Measurements from ENCODE around the gene WDR5.

The WDR5 gene

DNA sequence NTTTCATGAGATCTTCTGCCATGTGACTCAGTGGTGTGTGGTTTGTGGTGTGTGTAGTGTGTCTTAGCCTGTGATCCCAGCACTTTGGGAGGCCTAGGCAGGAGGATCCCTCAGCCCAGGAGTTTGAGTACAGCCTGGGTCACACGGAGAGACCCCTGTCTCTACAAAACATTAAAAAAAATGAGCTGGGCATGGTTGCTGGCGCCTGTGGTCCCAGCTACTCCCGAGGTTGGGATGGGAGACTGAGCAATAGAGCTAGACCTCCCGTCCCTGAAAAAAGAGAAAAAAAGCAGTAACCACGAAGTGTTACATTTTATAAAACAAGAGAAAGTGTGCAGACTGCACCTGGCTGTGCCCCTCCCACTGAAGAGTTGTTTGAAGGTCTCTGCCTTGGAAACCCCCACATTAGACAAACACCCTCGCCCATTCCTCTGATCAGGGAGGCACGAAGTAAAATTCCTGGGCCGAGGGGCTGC lies 49.7 kb downstream of the WDR5 start:
- in situ Hi-C loops (cut with MboI; ENCODE audit: low sequenced_read_pairs): no loop called here

GRCh38 chr9:134186471-134187109 lies 50.7 kb downstream of the WDR5 start:
- in situ Hi-C loops (cut with MboI; ENCODE audit: low sequenced_read_pairs): no loop called here

GRCh38 chr9:134187110-134187531 lies 51.2 kb downstream of the WDR5 start:
- in situ Hi-C loops (cut with MboI; ENCODE audit: low sequenced_read_pairs): no loop called here

DNA sequence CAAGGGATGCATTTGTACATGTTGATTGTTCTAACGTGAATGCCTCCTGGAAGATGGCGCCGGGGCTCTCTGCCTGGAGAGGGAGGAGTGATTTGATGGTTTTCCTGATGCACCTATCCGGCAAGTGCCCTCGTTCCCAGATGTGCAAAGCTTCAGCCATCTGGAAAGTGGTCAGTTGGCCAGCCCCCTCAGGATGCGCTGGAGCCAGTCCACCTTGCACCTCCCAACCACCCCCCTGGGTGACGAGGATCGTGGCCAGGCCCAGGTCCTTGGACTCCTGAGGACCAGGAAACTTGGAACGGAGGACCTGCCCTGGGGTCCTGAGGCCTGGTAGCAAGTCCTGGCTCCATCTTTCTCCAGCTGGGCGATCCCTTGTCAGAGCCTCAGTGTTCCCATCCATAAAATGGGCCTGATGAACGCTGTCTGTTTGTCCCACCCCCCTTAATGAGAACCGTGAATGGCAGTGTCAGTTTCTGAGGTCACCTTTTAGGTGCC lies 52.1 kb downstream of the WDR5 start:
- in situ Hi-C loops (cut with MboI; ENCODE audit: low sequenced_read_pairs): no loop called here

- in situ Hi-C loops (cut with MboI; ENCODE audit: low sequenced_read_pairs): no loop called here
Measured at GRCh38 chr9:134188386-134189144, 52.7 kb downstream of the WDR5 start.

DNA sequence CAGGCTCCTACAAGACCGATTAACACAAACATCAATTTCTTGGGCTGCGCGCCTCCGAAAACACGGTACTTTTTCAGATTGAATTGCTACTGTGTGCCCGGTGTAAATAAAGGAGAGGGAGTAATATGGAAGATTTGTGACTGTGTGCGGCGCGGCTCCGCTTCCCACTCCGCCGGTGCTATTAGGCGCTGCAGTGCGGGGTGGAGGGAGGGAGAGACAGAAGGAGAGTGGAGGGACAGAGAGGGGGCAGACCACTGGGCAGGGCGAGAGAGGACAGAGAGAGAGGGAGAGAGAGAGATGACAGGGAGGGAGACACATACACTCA lies 53.2 kb downstream of the WDR5 start:
- in situ Hi-C loops (cut with MboI; ENCODE audit: low sequenced_read_pairs): no loop called here

DNA sequence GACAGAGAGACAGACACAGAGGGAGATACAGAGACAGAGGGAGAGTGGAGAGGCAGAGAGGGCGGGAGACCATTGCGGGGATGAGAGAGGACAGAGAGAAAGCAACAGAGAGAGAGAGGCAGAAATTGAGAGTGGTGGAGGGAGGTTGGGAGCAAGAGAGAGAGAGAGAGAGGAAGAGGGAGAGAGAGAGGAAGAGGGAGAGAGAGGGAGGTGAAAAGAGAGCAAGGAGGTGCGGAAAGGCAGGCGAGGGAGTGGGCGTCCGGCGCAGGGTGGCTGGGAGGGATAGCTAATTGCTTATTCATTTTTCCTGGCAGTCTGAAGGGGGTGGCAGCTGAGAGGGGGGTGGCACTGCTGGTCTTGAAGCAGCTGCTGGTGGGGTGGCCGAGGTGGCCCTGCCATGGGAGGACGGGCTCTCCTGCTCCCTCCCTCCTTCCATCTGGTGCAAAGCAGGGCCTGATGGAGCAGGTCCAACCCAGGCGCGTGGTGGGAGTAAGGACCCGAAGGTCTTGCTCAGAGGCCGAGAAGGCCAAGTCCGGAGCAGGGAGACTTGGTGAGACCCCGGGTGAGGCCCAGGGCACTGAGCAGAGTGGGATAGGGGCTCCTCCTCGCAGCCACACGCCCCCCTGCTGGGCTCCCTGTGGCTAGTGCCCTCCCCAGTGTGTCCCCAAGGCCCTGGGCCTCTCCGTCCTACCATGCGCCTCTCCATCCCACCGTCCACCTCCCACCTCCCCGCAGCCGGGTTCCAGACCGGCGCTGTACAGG lies 53.8 kb downstream of the WDR5 start:
- in situ Hi-C loops (cut with MboI; ENCODE audit: low sequenced_read_pairs): no loop called here

GRCh38 chr9:134190232-134191121 lies 54.6 kb downstream of the WDR5 start:
- in situ Hi-C loops (cut with MboI; ENCODE audit: low sequenced_read_pairs): no loop called here

DNA sequence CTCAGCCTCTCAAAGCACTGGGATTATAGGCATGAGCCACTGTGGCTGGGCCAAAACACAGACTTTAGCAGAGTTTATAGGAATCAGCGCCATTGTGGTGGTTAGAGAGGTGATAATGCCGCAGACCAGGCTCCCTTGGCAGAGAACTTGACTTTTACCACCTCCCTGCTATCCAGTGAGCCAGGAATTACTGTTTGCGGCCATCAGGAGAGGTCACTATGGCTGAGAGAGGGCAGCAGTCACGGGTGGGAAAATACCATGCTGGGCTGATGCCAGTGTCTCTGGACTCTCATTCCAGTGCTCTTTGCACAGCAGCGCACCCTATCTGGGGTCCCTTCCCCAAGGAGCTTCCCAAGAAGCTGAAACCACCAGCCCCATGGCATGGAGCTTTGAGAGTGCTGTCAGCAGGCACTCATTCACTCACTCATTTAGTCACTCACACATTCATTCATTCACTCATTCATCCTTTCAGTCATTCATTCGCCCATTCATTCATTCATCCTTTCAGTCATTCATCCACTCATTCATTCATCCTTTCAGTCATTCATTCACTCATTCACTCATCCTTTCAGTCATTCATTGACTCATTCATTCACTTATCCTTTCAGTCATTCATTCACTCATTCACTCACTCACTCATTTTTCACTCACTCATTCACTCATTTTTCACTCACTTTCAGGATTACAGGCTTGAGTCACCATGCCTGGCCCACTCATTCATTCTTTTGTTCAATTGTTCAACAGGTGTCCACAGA lies 55.8 kb downstream of the WDR5 start:
- in situ Hi-C loops (cut with MboI; ENCODE audit: low sequenced_read_pairs): no loop called here

GRCh38 chr9:134192311-134192950 lies 56.5 kb downstream of the WDR5 start:
- in situ Hi-C loops (cut with MboI; ENCODE audit: low sequenced_read_pairs): no loop called here

DNA sequence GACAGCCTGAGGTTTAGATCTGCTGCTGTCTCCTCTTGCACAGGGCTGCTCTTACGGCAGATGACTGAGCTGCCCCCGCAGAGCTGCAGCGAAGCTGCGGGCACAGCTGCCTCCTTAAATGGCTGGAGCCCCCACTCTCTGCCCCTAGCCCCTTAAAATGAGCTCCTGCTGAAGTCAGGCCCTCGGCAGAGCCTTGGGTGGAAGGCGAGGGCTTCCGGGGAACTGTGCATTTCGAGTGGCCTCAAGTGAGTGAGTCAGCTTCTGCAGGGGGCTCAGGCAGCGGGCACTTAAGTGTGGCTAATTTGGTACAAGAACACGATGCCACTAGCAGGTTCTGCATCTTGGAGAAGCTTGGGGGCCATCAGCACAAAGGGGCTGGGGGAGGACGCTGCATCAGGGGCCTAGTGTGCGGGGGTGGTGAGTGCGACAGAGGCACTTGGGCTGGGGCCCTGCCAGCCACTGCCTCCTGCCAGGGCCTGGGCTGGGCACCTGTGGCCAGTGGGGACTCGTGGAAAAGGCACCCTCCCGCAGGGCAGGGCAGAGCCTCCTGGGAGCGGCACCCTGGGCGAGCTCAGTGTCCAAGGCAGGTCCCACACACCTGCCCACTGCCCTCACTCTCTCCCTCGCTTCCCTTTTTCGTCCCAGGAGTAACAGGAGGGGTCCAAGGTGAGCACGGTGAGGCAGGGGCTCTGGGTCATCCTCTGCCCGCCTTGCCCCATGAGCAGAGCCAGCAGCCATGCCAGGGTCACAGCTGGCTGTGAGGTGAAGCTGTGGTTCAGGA lies 57.3 kb downstream of the WDR5 start:
- in situ Hi-C loops (cut with MboI; ENCODE audit: low sequenced_read_pairs): no loop called here

DNA sequence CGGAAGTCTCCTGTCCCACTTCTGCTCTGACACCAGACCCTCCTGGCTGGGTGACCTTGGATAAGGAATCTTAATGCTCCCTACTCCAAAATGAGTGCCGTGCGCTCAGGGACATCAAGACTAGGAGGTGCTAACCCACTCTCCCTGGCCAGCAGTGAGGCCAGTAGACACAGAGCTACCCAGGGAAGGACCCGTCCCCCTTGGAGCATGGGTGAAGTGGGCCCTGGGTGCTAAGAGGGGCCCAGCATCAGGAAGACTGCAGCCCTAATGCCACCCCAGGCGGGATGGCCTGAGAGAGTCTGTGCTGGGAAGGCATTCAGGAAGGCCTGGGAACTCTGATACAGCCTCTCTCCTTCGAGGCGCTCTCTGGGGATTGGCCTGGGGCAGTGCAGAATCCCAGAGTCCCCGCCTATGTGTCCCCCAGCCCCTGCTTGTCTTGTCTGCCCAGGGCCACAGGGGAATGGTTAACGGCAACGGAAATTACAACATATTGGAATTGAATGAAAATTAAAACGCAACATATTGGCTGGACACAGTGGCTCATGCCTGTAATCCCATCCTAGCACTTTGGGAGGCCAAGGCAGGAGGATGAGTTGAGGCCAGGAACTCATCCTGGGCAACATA lies 58.1 kb downstream of the WDR5 start:
- in situ Hi-C loops (cut with MboI; ENCODE audit: low sequenced_read_pairs): no loop called here

DNA sequence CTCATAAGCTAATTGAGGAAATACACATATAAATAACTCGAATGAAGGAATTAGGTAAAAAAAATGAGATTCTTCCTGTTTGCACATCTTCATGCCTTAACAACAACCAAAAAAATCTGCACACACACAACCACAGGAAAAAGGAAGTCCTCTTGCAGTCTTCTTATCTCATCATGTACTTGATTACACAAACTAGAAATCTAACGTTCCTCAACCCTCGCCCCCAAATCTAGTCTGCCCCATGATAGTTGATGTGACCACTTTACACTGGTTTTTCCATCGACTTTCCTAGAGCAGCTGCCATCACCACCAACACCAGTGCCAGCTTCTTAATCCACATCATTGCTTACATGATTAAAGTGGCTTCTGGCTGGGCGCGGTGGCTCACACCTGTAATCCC lies 59.7 kb downstream of the WDR5 start:
- in situ Hi-C loops (cut with MboI; ENCODE audit: low sequenced_read_pairs): no loop called here

DNA sequence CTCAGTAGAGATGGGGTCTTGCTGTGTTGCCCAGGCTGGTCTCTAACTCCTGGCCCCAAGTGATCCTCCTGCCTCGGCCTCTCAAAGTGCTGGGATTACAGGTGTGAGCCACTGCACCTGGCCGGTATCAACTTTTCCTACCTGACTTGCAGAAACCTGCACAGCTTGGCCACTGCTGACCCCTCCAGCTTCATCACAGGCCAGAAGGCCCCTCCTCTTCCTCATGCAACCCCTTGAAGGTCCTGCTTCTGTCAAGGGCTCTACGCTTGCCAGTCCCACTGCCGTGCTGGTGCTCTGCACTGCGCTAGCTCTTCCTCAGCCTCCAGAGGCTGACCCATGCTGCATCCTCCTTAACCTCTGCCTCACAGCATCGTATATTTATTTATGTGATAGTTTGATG lies 61.0 kb downstream of the WDR5 start:
- in situ Hi-C loops (cut with MboI; ENCODE audit: low sequenced_read_pairs): no loop called here

GRCh38 chr9:134198791-134199190 lies 62.9 kb downstream of the WDR5 start:
- in situ Hi-C loops (cut with MboI; ENCODE audit: low sequenced_read_pairs): no loop called here

DNA sequence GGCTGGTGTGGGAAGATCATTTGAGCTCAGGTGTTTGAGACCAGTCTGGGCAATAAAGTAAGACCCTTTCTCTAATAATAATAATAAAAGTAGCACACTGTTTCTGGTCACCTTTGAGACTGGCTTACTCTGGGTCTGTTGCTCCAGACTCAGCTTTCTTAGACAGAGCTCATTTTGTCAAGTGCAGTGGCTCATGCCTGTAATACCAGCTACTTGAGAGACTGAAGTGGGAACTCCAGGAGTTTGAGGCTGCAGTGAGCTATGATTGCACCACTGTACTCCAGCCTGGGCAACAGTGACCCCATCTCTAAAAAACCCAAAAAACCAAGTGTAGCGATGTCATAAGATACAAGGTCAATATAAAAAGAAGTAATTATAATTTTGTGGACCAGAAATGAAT lies 64.8 kb downstream of the WDR5 start:
- in situ Hi-C loops (cut with MboI; ENCODE audit: low sequenced_read_pairs): no loop called here

DNA sequence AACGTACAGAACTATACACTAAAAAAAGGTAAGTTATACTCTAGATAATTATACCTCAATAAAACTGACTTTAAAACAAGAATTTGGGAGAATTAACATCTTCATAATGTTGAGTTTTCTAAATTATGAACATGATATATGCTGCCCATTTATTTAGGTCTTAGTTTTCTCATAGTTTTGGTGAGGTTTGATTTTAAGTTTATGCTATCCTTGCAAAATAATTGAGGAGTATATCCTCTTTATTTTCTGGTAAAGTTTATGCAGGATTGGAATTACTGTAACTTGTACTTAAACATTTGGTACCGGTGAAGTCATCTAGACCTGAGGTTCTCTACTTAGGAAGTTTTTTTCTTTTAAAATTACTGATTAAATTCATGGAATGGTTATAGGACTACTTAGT lies 67.3 kb downstream of the WDR5 start:
- in situ Hi-C loops (cut with MboI; ENCODE audit: low sequenced_read_pairs): no loop called here

- in situ Hi-C loops (cut with MboI; ENCODE audit: low sequenced_read_pairs): no loop called here
Measured at GRCh38 chr9:134204041-134204440, 68.2 kb downstream of the WDR5 start.
